ENCODE data around the gene ARMH4. TPM values are rescaled to one million over a fixed set of nuclear protein-coding genes. Genes with fewer than 3 reads are reported as not detected.

The ARMH4 gene
- total and polyA plus RNA-seq, 10 of the 15 experiments (the other 5 are each of a cell fraction or from before 2014, with no cell fraction given) = 0.50 to 0.97 (median 0.60) TPM; not detected in 7

DNA sequence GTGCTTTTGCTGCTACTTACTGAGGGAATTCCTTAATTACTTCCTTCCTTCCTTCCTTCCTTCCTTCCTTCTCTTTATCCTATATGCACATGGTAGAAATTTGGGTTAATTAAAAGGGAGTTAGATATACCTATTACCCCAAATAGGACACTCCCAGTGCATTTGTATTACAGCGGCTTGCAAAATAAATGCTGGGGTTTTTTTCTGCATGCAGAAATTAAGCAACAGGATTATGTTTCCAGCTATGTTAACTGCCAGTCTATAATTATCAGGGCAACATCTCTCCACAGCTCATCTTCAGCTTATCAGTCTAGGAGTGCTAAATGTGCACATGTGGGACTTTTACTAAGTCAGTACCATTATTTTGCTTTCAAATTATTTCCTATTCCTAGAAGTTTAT lies 153.2 kb downstream of the ARMH4 start:
- BruUV-seq (replicated peaks) = no TSS peak
- ChIA-PET POLR2A (no interaction called here), CTCF (no interaction called here), RAD21 (ENCODE audit: unreplicated experiment) (no interaction called here), SMC1A (ENCODE audit: uncharacterized antibody, unreplicated experiment) (interaction anchor here (1.0 kb wide), 1 partner anchor 10 kb away, joined by 3 read pairs; no protein-coding TSS in a partner anchor)
- Histone ChIP-seq H2AFZ (ENCODE audit: control insufficient read depth, low read depth, low read length) (no peak overlapping the region), H3K9ac (ENCODE audit: control insufficient read depth, insufficient read depth, low read length) (no peak overlapping the region), H3K4me2 (ENCODE audit: control insufficient read depth, insufficient read depth) (no peak overlapping the region), H3K4me3 (no peak overlapping the region), H4K20me1 (ENCODE audit: control insufficient read depth, insufficient read depth) (no peaks in the 10 kb centered on the region), H3K9me3 (replicated peaks; ENCODE audit: control insufficient read depth, insufficient read depth, low read length) (no peaks in the 10 kb centered on the region), H3K27ac (ENCODE audit: control insufficient read depth, insufficient read depth) (no peak overlapping the region), H3K36me3 (ENCODE audit: control insufficient read depth in 2 of 2, insufficient read depth in 2 of 2, low read length in 1 of 2) (no peaks in the 10 kb centered on the region), H3K79me2 (ENCODE audit: control insufficient read depth, insufficient read depth, low read length) (no peaks in the 10 kb centered on the region), H3K27me3 (replicated peaks in 1 of 2; ENCODE audit: control insufficient read depth in 2 of 2, insufficient read depth in 2 of 2, low read length in 1 of 2) (no peaks in the 10 kb centered on the region), H3K4me1 (ENCODE audit: control insufficient read depth, insufficient read depth, low read length) (no peaks in the 10 kb centered on the region)
- FAIRE-seq (no peak), ATAC-seq (no peak), DNase-seq (ENCODE audit: low read depth, low spot score) (no peak)
- in situ Hi-C loops (cut with MboI) (no loop called here), intact Hi-C loops (cut with micrococcal nuclease; ENCODE audit: unreplicated experiment) (no loop called here)
- WGBS (ENCODE audit: insufficient coverage, insufficient replicate concordance, low lambda C conversion rate, missing lambda C conversion rate) = 5% methylated on average over 1 of the region's 1 CpG
- TF ChIP-seq SREBF1 (IDR thresholded peaks at IDR 0.05; ENCODE audit: low read length) (no peak), CREB1 (IDR thresholded peaks at IDR 0.05; ENCODE audit: low read depth) (no peak), ZSCAN29 (IDR thresholded peaks at IDR 0.05) (no peak), IKZF2 (IDR thresholded peaks at IDR 0.05) (no peak), NR2C2 (IDR thresholded peaks at IDR 0.05; ENCODE audit: borderline replicate concordance, control insufficient read depth, insufficient read length, low read depth) (no peak), SUZ12 (IDR thresholded peaks at IDR 0.05; ENCODE audit: unreplicated experiment) (no peak), MLLT1 (IDR thresholded peaks at IDR 0.05) (no peak), CBX5 (IDR thresholded peaks at IDR 0.05; ENCODE audit: low read depth) (no peak), TARDBP (IDR thresholded peaks at IDR 0.05; ENCODE audit: borderline replicate concordance) (no peak)
- TF ChIP-seq, protein P1, sequence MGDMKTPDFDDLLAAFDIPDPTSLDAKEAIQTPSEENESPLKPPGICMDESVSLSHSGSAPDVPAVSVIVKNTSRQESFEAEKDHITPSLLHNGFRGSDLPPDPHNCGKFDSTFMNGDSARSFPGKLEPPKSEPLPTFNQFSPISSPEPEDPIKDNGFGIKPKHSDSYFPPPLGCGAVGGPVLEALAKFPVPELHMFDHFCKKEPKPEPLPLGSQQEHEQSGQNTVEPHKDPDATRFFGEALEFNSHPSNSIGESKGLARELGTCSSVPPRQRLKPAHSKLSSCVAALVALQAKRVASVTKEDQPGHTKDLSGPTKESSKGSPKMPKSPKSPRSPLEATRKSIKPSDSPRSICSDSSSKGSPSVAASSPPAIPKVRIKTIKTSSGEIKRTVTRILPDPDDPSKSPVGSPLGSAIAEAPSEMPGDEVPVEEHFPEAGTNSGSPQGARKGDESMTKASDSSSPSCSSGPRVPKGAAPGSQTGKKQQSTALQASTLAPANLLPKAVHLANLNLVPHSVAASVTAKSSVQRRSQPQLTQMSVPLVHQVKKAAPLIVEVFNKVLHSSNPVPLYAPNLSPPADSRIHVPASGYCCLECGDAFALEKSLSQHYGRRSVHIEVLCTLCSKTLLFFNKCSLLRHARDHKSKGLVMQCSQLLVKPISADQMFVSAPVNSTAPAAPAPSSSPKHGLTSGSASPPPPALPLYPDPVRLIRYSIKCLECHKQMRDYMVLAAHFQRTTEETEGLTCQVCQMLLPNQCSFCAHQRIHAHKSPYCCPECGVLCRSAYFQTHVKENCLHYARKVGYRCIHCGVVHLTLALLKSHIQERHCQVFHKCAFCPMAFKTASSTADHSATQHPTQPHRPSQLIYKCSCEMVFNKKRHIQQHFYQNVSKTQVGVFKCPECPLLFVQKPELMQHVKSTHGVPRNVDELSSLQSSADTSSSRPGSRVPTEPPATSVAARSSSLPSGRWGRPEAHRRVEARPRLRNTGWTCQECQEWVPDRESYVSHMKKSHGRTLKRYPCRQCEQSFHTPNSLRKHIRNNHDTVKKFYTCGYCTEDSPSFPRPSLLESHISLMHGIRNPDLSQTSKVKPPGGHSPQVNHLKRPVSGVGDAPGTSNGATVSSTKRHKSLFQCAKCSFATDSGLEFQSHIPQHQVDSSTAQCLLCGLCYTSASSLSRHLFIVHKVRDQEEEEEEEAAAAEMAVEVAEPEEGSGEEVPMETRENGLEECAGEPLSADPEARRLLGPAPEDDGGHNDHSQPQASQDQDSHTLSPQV (IDR thresholded peaks at IDR 0.05) = no peak
